ENCODE data around the gene ZC3H8.

- TF ChIP-seq, protein P1, sequence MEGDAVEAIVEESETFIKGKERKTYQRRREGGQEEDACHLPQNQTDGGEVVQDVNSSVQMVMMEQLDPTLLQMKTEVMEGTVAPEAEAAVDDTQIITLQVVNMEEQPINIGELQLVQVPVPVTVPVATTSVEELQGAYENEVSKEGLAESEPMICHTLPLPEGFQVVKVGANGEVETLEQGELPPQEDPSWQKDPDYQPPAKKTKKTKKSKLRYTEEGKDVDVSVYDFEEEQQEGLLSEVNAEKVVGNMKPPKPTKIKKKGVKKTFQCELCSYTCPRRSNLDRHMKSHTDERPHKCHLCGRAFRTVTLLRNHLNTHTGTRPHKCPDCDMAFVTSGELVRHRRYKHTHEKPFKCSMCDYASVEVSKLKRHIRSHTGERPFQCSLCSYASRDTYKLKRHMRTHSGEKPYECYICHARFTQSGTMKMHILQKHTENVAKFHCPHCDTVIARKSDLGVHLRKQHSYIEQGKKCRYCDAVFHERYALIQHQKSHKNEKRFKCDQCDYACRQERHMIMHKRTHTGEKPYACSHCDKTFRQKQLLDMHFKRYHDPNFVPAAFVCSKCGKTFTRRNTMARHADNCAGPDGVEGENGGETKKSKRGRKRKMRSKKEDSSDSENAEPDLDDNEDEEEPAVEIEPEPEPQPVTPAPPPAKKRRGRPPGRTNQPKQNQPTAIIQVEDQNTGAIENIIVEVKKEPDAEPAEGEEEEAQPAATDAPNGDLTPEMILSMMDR (IDR thresholded peaks at IDR 0.05; ENCODE audit: borderline replicate concordance, extremely low read depth, low read length, poor library complexity, severe bottlenecking): no peak
- no peak for TF ChIP-seq EZH2 (IDR thresholded peaks at IDR 0.05; ENCODE audit: borderline replicate concordance, low read depth, low read length, severe bottlenecking)
These were observed 3.6 kb downstream of the ZC3H8 start for GRCh38 chr2:112251271-112251670.
